HepG2 (cell line): ENCODE data around the gene BTBD19. TPM values are rescaled to one million over a fixed set of nuclear protein-coding genes. Genes with fewer than 3 reads are reported as not detected.

Experiments
- ATAC-seq: fragments of 200-7000 bp; cut with Tn5 transposase; 3 replicates; pipeline ENCODE4 v1.9.1; 2020; ENCODE audit warnings: mild to moderate bottlenecking, moderate library complexity
- BruUV-seq: library from RNA; stranded (reverse); fragments of 400-500 nt; replicated peaks from 2 replicates; lab custom pipeline; 2021; lab: Mats Ljungman, UMichigan
- CTCF ChIA-PET: fragments of 300-600 bp; formaldehyde crosslinking; extraction: SDS; loops from one replicate; lab custom pipeline; 2021; ENCODE audit warnings: low total read pairs, inconsistent platforms, low intra/inter-chr PET ratio; lab: Yijun Ruan, JAX
- POLR2A ChIA-PET: fragments of 350-600 bp; sonication (Branson Sonifier 250); formaldehyde crosslinking; loops from one replicate; lab custom pipeline; 2020; ENCODE audit warnings: antibody characterized with exemption, inconsistent platforms; lab: Yijun Ruan, JAX
- DNase-seq: peaks from one replicate; pipeline ENCODE4 v3.0.0-alpha.2; 2015; ENCODE audit warnings: low spot score
- FAIRE-seq: peaks from 3 replicates; lab custom pipeline; 2011; peaks lifted over from hg19 to GRCh38; lab: Jason Lieb, UNC
- H2AFZ ChIP-seq: one replicate; pipeline ENCODE4 v1.6.1; 2011; ENCODE audit warnings: low read length, inconsistent platforms
- H3K27ac ChIP-seq: fragments of 300-600 bp; 3 replicates; pipeline ENCODE4 v1.8.0; 2011; ENCODE audit warnings: mixed run types, mild to moderate bottlenecking, mixed read lengths, low read length, inconsistent platforms; ENCODE audit not compliant: insufficient read depth; ENCODE audit errors: extremely low read length
- H3K27me3 ChIP-seq, 2 experiments: fragments of 200-600 bp in 1 of 2; 2 replicates in 1 of 2; 3 replicates in 1 of 2; pipeline versions ENCODE4 v1.6.0 to v1.8.0; 2011; ENCODE audit warnings: low read length in 2 of 2, mild to moderate bottlenecking in 2 of 2, moderate library complexity in 2 of 2, inconsistent platforms in 1 of 2; ENCODE audit not compliant: insufficient read depth in 2 of 2, control insufficient read depth in 1 of 2
- H3K36me3 ChIP-seq, 2 experiments: fragments of 200-600 bp in 1 of 2; replicated peaks in 1 of 2; 2 replicates in 1 of 2; 3 replicates in 1 of 2; pipeline versions ENCODE4 v1.5.1 to v1.8.0; 2011; ENCODE audit warnings: low read length in 2 of 2, inconsistent platforms in 1 of 2; ENCODE audit not compliant: insufficient read depth in 2 of 2, control insufficient read depth in 1 of 2
- H3K4me1 ChIP-seq: 2 replicates; pipeline ENCODE4 v1.5.1; 2012; ENCODE audit warnings: low read length, inconsistent platforms; ENCODE audit not compliant: insufficient read depth
- H3K4me2 ChIP-seq: 2 replicates; pipeline ENCODE4 v1.6.0; 2011; ENCODE audit warnings: low read depth, low read length, inconsistent platforms
- H3K4me3 ChIP-seq, 3 experiments: fragments of 200-600 bp in 1 of 3; sonication (generic), shearing (Covaris generic) in 1 of 3; replicated peaks in 1 of 3; 2 replicates each; pipeline ENCODE4 v1.5.1; 2011 to 2016; ENCODE audit warnings: low read length in 3 of 3, inconsistent platforms in 2 of 3, low read depth in 2 of 3, mild to moderate bottlenecking in 2 of 3, control low read depth in 1 of 3, mixed read lengths in 1 of 3; ENCODE audit not compliant: insufficient read depth in 1 of 3
- H3K79me2 ChIP-seq: one replicate; pipeline ENCODE4 v1.6.1; 2011; ENCODE audit warnings: low read length, inconsistent platforms; ENCODE audit not compliant: insufficient read depth
- H3K9ac ChIP-seq: 2 replicates; pipeline ENCODE4 v1.6.0; 2011; ENCODE audit warnings: mild to moderate bottlenecking, low read depth, low read length, inconsistent platforms; ENCODE audit not compliant: insufficient read depth
- H3K9me3 ChIP-seq: 2 replicates; pipeline ENCODE4 v1.5.1; 2012; ENCODE audit warnings: mild to moderate bottlenecking, low read length
- H4K20me1 ChIP-seq: 2 replicates; pipeline ENCODE4 v1.6.0; 2011; ENCODE audit warnings: inconsistent platforms, mild to moderate bottlenecking, low read length, moderate library complexity; ENCODE audit not compliant: insufficient read depth
- MZF1 ChIP-seq: sonication (generic); formaldehyde crosslinking; IDR thresholded peaks from 2 replicates; pipeline ENCODE4 v1.8.1; 2023; ENCODE audit warnings: mild to moderate bottlenecking, missing genetic modification reagents, borderline replicate concordance
- TSC22D2 ChIP-seq: sonication (generic); formaldehyde crosslinking; IDR thresholded peaks from 2 replicates; pipeline ENCODE4 v1.5.1; 2020; ENCODE audit warnings: missing genetic modification reagents, mild to moderate bottlenecking, borderline replicate concordance
- YEATS4 ChIP-seq: sonication (generic); formaldehyde crosslinking; IDR thresholded peaks from 2 replicates; pipeline ENCODE4 v1.4.0; 2020; ENCODE audit warnings: missing genetic modification reagents, borderline replicate concordance
- ZNF354B ChIP-seq: sonication (generic); formaldehyde crosslinking; IDR thresholded peaks from 2 replicates; pipeline ENCODE4 v1.8.0; 2022; ENCODE audit warnings: mild to moderate bottlenecking, missing genetic modification reagents
- ZNF577 ChIP-seq: sonication (generic); formaldehyde crosslinking; IDR thresholded peaks from 2 replicates; pipeline ENCODE4 v1.4.0; 2020; ENCODE audit warnings: mild to moderate bottlenecking, low read depth, missing genetic modification reagents, borderline replicate concordance
- ZNF674 ChIP-seq: sonication (generic); formaldehyde crosslinking; IDR thresholded peaks from 2 replicates; pipeline ENCODE4 v1.5.0; 2020; ENCODE audit warnings: low read depth, mild to moderate bottlenecking, missing genetic modification reagents
- ZNF839 ChIP-seq: sonication (generic); formaldehyde crosslinking; IDR thresholded peaks from 2 replicates; pipeline ENCODE4 v1.4.0; 2020; ENCODE audit warnings: missing genetic modification reagents, mild to moderate bottlenecking, borderline replicate concordance
- whole genome bisulfite sequencing: methylation state at CpG from one replicate; pipeline ENCODE4 v1.1.6; 2017; ENCODE audit warnings: low lambda C conversion rate; 5-methylcytosine and 5-hydroxymethylcytosine counted together
- in situ Hi-C: cut with HindIII; loops from 2 replicates; pipeline ENCODE4 v1.10.0; 2017; ENCODE audit warnings: low pct_unique_long_range_greater_than_20kb; ENCODE audit not compliant: extremely low pct_ligation_motif_present
- intact Hi-C: fragments of 100-400 bp; cut with micrococcal nuclease; formaldehyde crosslinking; loops from one replicate; pipeline ENCODE4 v1.10.0; 2022; ENCODE audit not compliant: unreplicated experiment
- polyA plus RNA-seq, 8 experiments: library from polyadenylated mRNA; depleted of rRNA in 3 of 8; stranded (reverse) in 7 of 8; unstranded in 1 of 8; fragments of >200 nt; fragmentation: Illumina TruSeq in 4 of 8; extraction: Trizol in 4 of 8; gene quantifications; 2 replicates each; pipeline versions ENCODE4 v1.2.1 to v1.2.3, GENCODE V29; 2011 to 2016; ENCODE audit warnings: low read depth in 4 of 8, missing spikeins in 1 of 8, mixed read lengths in 1 of 8; ENCODE audit not compliant: insufficient read depth in 1 of 8
- total RNA-seq, 5 experiments: library from RNA; depleted of rRNA; stranded (reverse); fragments of >200 nt; fragmentation: Illumina TruSeq; extraction: Trizol; gene quantifications; 2 replicates each; pipeline ENCODE4 v1.2.3, GENCODE V29; 2016; ENCODE audit warnings: low read depth in 1 of 5

BTBD19 gene
- total and polyA plus RNA-seq, 2 of the 13 experiments (the other 11 are each of a cell fraction or from before 2014, with no cell fraction given) = 2.7 to 6.7 TPM

GRCh38 chr1:44853201-44853600 lies 44.9 kb downstream of the BTBD19 start:
- TF ChIP-seq ZNF674 (CRISPR knock-in tag) (no peak), TSC22D2 (CRISPR knock-in tag) (no peak), ZNF839 (CRISPR knock-in tag) (no peak), MZF1 (CRISPR knock-in tag) (no peak)
- TF ChIP-seq, all 625 proteins: peak for 0
- in situ Hi-C loops = no loop called here
- Histone ChIP-seq H2AFZ (no peak overlapping the region), H3K79me2 (no peaks in the 10 kb centered on the region), H3K9ac (no peak overlapping the region), H3K36me3 (no peaks in the 10 kb centered on the region; a peak in 2 of 5 replicates), H3K4me2 (no peak overlapping the region), H4K20me1 (no peaks in the 10 kb centered on the region), H3K27me3 (no peaks in the 10 kb centered on the region), H3K4me1 (peaks cover 23% of the 10 kb centered on the region), H3K27ac (no peak overlapping the region), H3K4me3 (no peak overlapping the region), H3K9me3 (no peaks in the 10 kb centered on the region)
- no TSS peak for BruUV-seq
- intact Hi-C loops = no loop called here
- ATAC-seq (no peak), FAIRE-seq (no peak), DNase-seq (no peak)
- ChIA-PET CTCF (no interaction called here), POLR2A (no interaction called here)
- WGBS = 96% methylated on average over 6 of the region's 6 CpGs

GRCh38 chr1:44854970-44855369 lies 46.6 kb downstream of the BTBD19 start:
- no peaks in the 10 kb centered on the region for H3K79me2 ChIP-seq
- H2AFZ ChIP-seq = no peak overlapping the region
- no peak overlapping the region for H3K9ac ChIP-seq
- H3K4me3 ChIP-seq = no peak overlapping the region
- intact Hi-C loops (no loop called here), in situ Hi-C loops (no loop called here)
- H4K20me1 ChIP-seq = no peaks in the 10 kb centered on the region
- no TSS peak for BruUV-seq
- no peak for DNase-seq
- FAIRE-seq = no peak
- no peak for ATAC-seq
- WGBS = 100% methylated on average over 1 of the region's 1 CpG
- H3K36me3 ChIP-seq = no peaks in the 10 kb centered on the region; a peak in 2 of 5 replicates
- H3K27me3 ChIP-seq = no peaks in the 10 kb centered on the region
- 0 out of 2 replicates have a peak, but pooled peaks cover 7% of the 10 kb centered on the region for H3K4me1 ChIP-seq
- H3K4me2 ChIP-seq = no peak overlapping the region
- H3K9me3 ChIP-seq = no peaks in the 10 kb centered on the region
- ChIA-PET CTCF (no interaction called here), POLR2A (no interaction called here)
- TF ChIP-seq ZNF354B = no peak
- TF ChIP-seq ZNF577 = no peak
- no peak for TF ChIP-seq YEATS4 (CRISPR knock-in tag)
- TF ChIP-seq, all 625 proteins: peak for 0
- H3K27ac ChIP-seq = no peak overlapping the region
